WTC11 (cell line): ENCODE measurements around the gene PRSS38. TPM values are rescaled to one million over a fixed set of nuclear protein-coding genes. Genes with fewer than 3 reads are reported as not detected.

Experiments
- ATAC-seq: fragments of 200-7000 bp; cut with Tn5 transposase; 2 replicates; pipeline ENCODE4 v1.10.0; 2021; ENCODE audit warnings: mild to moderate bottlenecking, moderate library complexity
- CTCF ChIA-PET: fragments of 300-600 bp; sonication (Branson Sonifier 250); formaldehyde crosslinking; loops from one replicate; lab custom pipeline; 2021; ENCODE audit warnings: antibody characterized with exemption; lab: Charles Lee
- POLR2A ChIA-PET: fragments of 350-600 bp; sonication (Branson Sonifier 250); formaldehyde crosslinking; loops from one replicate; lab custom pipeline; 2021; ENCODE audit warnings: antibody characterized with exemption; lab: Charles Lee
- DNase-seq: peaks from one replicate; pipeline ENCODE4 v3.0.0; 2021; ENCODE audit warnings: low spot score
- H3K27ac Mint-ChIP-seq: 2 replicates; pipeline ENCODE4 v1.8.0; 2021; ENCODE audit warnings: mixed read lengths
- H3K27me3 Mint-ChIP-seq: 2 replicates; pipeline ENCODE4 v1.8.0; 2021; ENCODE audit warnings: low read depth, mild to moderate bottlenecking, moderate library complexity, mixed read lengths
- H3K36me3 Mint-ChIP-seq: 2 replicates; pipeline ENCODE4 v1.8.0; 2021; ENCODE audit warnings: mixed read lengths
- H3K4me1 Mint-ChIP-seq: 2 replicates; pipeline ENCODE4 v1.8.0; 2022; ENCODE audit warnings: mixed read lengths
- H3K4me3 Mint-ChIP-seq: 2 replicates; pipeline ENCODE4 v1.8.0; 2021; ENCODE audit warnings: mild to moderate bottlenecking, moderate library complexity, mixed read lengths
- H3K9me3 Mint-ChIP-seq: 2 replicates; pipeline ENCODE4 v1.8.0; 2021; ENCODE audit warnings: mixed read lengths
- ATF2 ChIP-seq: sonication (generic); formaldehyde crosslinking; IDR thresholded peaks from 2 replicates; pipeline ENCODE4 v1.8.1; 2022; ENCODE audit warnings: low read depth, missing genetic modification reagents, borderline replicate concordance
- CDX4 ChIP-seq: fragments of 250-450 bp; sonication (Bioruptor Pico); IDR thresholded peaks from 2 replicates; pipeline ENCODE4 v1.9.0; 2021; ENCODE audit warnings: moderate library complexity, mild to moderate bottlenecking, inconsistent platforms, borderline replicate concordance
- E2F1 ChIP-seq: sonication (generic); formaldehyde crosslinking; IDR thresholded peaks from 2 replicates; pipeline ENCODE4 v1.8.0; 2022; ENCODE audit warnings: mild to moderate bottlenecking, missing genetic modification reagents
- FOXK1 ChIP-seq: sonication (generic); formaldehyde crosslinking; IDR thresholded peaks from 2 replicates; pipeline ENCODE4 v1.8.0; 2022; ENCODE audit warnings: mild to moderate bottlenecking, moderate library complexity, missing genetic modification reagents
- SMAD4 ChIP-seq: sonication (generic); formaldehyde crosslinking; IDR thresholded peaks from 2 replicates; pipeline ENCODE4 v1.8.0; 2022; ENCODE audit warnings: mild to moderate bottlenecking, missing genetic modification reagents
- STAT6 ChIP-seq: sonication (generic); formaldehyde crosslinking; conservative IDR thresholded peaks from 2 replicates; pipeline ENCODE4 v1.8.1; 2023; ENCODE audit warnings: mild to moderate bottlenecking, low read depth, missing genetic modification reagents, moderate library complexity
- TP53 ChIP-seq: sonication (generic); formaldehyde crosslinking; IDR thresholded peaks from 2 replicates; pipeline ENCODE4 v1.8.1; 2023; ENCODE audit warnings: mild to moderate bottlenecking, missing genetic modification reagents
- USF1 ChIP-seq: sonication (generic); formaldehyde crosslinking; IDR thresholded peaks from 2 replicates; pipeline ENCODE4 v1.8.0; 2022; ENCODE audit warnings: mild to moderate bottlenecking, missing genetic modification reagents
- ZBTB43 ChIP-seq: sonication (generic); formaldehyde crosslinking; IDR thresholded peaks from 2 replicates; pipeline ENCODE4 v1.8.1; 2023; ENCODE audit warnings: mild to moderate bottlenecking, missing genetic modification reagents
- ZNF121 ChIP-seq: sonication (generic); formaldehyde crosslinking; IDR thresholded peaks from 2 replicates; pipeline ENCODE4 v1.8.0; 2023; ENCODE audit warnings: missing genetic modification reagents
- ZNF138 ChIP-seq: sonication (generic); formaldehyde crosslinking; conservative IDR thresholded peaks from 2 replicates; pipeline ENCODE4 v1.8.1; 2022; ENCODE audit warnings: mild to moderate bottlenecking, moderate library complexity, missing genetic modification reagents
- ZNF396 ChIP-seq: fragments of 250-450 bp; sonication (Bioruptor Pico); IDR thresholded peaks from 2 replicates; pipeline ENCODE4 v1.8.0; 2021; ENCODE audit warnings: mild to moderate bottlenecking, moderate library complexity, borderline replicate concordance
- ZNF423 ChIP-seq: fragments of 250-450 bp; sonication (Bioruptor Pico); IDR thresholded peaks from 2 replicates; pipeline ENCODE4 v2.1.2; 2022; ENCODE audit warnings: mild to moderate bottlenecking, moderate library complexity
- ZNF532 ChIP-seq: fragments of 250-450 bp; sonication (Bioruptor Pico); IDR thresholded peaks from 2 replicates; pipeline ENCODE4 v1.9.0; 2021; ENCODE audit warnings: mild to moderate bottlenecking, borderline replicate concordance
- total RNA-seq: library from RNA; stranded (reverse); gene quantifications from 3 replicates; pipeline ENCODE4 v1.2.3, GENCODE V29; 2021

The PRSS38 gene
- total RNA-seq, 1 experiment from 2014 or later = not detected

- no peaks in the 10 kb centered on the region for H3K36me3 Mint-ChIP-seq
- POLR2A ChIA-PET = no interaction called here
- H3K27me3 Mint-ChIP-seq = peaks cover 18% of the 10 kb centered on the region; the same call in 1 of the 2 replicates
- CTCF ChIA-PET = no interaction called here
- no peak for ATAC-seq
- no peak overlapping the region for H3K27ac Mint-ChIP-seq
- TF ChIP-seq ZNF423 (CRISPR knock-in tag) (no peak), TP53 (CRISPR knock-in tag) (no peak), ATF2 (CRISPR knock-in tag) (no peak), STAT6 (CRISPR knock-in tag) (no peak), E2F1 (CRISPR knock-in tag) (no peak), ZNF396 (CRISPR knock-in tag) (no peak), CDX4 (CRISPR knock-in tag) (no peak), USF1 (CRISPR knock-in tag) (no peak), FOXK1 (no peak), ZNF121 (no peak), ZBTB43 (CRISPR knock-in tag) (no peak), ZNF532 (CRISPR knock-in tag) (no peak), SMAD4 (CRISPR knock-in tag) (no peak), ZNF138 (CRISPR knock-in tag) (no peak)
- TF ChIP-seq, all 79 proteins: peak for 0
- Mint-ChIP-seq H3K9me3 (0 out of 2 replicates have a peak, but pooled peaks cover 4% of the 10 kb centered on the region), H3K4me3 (no peak overlapping the region), H3K4me1 (no peaks in the 10 kb centered on the region; the same call in 1 of the 2 replicates)
- no peak for DNase-seq
Measured at GRCh38 chr1:227799756-227800155, 15.7 kb upstream of the PRSS38 start.
